Measurements from ENCODE around the gene KRT10. TPM values are rescaled to one million over a fixed set of nuclear protein-coding genes. Genes with fewer than 3 reads are reported as not detected.

Gene KRT10
- total and polyA plus RNA-seq, 4 experiments from 2014 or later: 37.6 to 181 (median 90.5) TPM

DNA sequence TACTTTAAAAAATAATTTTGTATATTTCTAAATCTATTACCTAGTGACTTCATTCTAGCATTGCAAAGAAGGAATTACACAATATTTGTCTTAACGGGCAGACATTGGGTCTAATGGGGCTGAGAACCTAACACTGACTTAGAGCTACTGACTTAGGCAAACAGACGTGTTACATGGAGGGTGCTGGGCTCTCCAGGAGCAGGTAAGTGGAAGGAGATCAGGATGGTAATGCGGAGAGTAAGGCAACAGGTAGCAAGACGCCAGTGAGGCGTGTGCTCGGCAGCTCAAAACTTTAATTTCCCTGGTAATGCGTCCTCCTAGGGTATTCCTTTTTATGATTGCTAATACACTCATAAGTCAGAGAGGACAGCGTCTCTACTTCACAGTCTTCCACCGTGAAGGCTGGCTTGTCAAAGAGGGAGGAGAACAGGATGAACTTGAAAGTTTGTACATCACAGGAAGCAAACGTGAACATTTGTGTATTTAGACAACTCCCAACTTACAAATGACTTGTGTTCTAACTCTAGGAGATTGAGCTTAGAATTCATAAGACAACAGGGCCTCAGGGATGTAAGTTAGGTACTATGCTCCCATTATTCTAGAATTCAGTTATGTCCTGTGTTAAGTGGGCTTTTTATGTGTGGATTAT lies 27.3 kb downstream of the KRT10 start:
- Histone ChIP-seq H3K27ac (ENCODE audit: low read depth, low read length) (no peak overlapping the region), H3K36me3 (ENCODE audit: insufficient read depth, low read length) (no peaks in the 10 kb centered on the region), H3K4me1 (ENCODE audit: insufficient read depth, low read length) (no peaks in the 10 kb centered on the region), H3K9me3 (ENCODE audit: control insufficient read depth in 1 of 2, low read length in 2 of 2) (no peaks in the 10 kb centered on the region), H3K27me3 (ENCODE audit: insufficient read depth, low read length) (peaks cover 8% of the 10 kb centered on the region), H3K4me3 (ENCODE audit: low read length in 2 of 2) (no peak overlapping the region)
- Mint-ChIP-seq H3K9me3 (no peaks in the 10 kb centered on the region), H3K4me1 (no peaks in the 10 kb centered on the region), H3K4me3 (no peak overlapping the region), H3K27me3 (peaks cover 25 to 34% of the 10 kb centered on the region in 2 donors), H3K36me3 (no peaks in the 10 kb centered on the region), H3K27ac (no peak overlapping the region)
- ChIA-PET POLR2A (ENCODE audit: partially characterized antibody) (no interaction called here), CTCF (ENCODE audit: partially characterized antibody) (interaction anchor here (1.1 to 1.6 kb wide), 2 partner anchors 11 to 854 kb away, joined by 3 to 5 read pairs; no protein-coding TSS in a partner anchor)
- no peak for DNase-seq
- intact Hi-C loops (cut with micrococcal nuclease): no loop called here

DNA sequence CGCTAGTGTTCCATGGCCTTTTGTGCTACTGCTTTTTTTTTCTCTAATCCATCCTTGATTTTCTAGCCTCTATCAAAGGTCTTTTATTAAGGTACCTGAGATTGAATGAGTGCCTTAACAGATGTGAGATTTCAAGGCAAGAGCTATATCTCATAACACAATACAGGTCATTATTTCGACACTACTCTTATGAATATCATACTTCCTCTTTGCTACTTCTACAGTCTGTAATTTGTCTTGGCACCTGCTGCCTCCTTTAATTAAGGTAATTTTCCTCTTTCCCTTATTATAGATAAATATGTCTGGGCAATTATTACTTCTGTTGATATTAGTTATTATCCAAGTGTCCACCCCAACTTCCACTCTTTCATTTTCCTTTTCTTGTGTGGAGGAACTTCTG lies 27.9 kb downstream of the KRT10 start:
- Mint-ChIP-seq H3K4me3 (no peak overlapping the region), H3K27ac (no peak overlapping the region), H3K36me3 (no peaks in the 10 kb centered on the region), H3K9me3 (no peaks in the 10 kb centered on the region), H3K4me1 (no peaks in the 10 kb centered on the region), H3K27me3 (peaks cover 26 to 34% of the 10 kb centered on the region in 2 donors)
- no peaks in the 10 kb centered on the region for H3K4me1 ChIP-seq (ENCODE audit: insufficient read depth, low read length)
- POLR2A ChIA-PET (ENCODE audit: partially characterized antibody): no interaction called here
- CTCF ChIA-PET (ENCODE audit: partially characterized antibody): interaction anchor here (1.6 kb wide), 1 partner anchor 854 kb away, joined by 5 read pairs; no protein-coding TSS in a partner anchor
- no peak overlapping the region for H3K27ac ChIP-seq (ENCODE audit: low read depth, low read length)
- H3K4me3 ChIP-seq (ENCODE audit: low read length in 2 of 2): no peak overlapping the region
- no peaks in the 10 kb centered on the region for H3K36me3 ChIP-seq (ENCODE audit: insufficient read depth, low read length)
- intact Hi-C loops (cut with micrococcal nuclease): no loop called here
- peaks cover 4% of the 10 kb centered on the region for H3K27me3 ChIP-seq (ENCODE audit: insufficient read depth, low read length)
- no peaks in the 10 kb centered on the region for H3K9me3 ChIP-seq (ENCODE audit: control insufficient read depth in 1 of 2, low read length in 2 of 2)
- DNase-seq: no peak

DNA sequence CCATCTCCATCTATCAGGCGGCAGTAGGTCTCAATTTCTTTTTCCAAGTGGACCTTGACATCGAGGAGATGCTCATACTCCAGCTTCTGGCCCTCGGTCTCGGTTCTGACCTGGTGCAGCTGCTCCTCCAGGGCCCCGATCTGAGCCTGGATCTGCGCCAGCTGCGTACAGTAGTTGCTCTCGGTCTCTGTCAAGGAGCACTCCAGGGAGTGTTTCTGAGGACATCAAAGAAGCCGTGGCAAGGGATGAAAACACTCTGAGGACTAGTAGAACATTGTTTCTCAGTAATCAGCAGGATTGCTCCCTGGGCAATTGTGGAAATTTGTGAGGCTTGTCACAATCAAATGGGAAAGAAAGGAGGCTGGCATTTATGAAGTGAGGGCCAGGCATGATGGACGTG lies 28.6 kb downstream of the KRT10 start:
- H3K36me3 Mint-ChIP-seq: no peaks in the 10 kb centered on the region
- intact Hi-C loops (cut with micrococcal nuclease): no loop called here
- no peak for DNase-seq
- Histone ChIP-seq H3K4me3 (ENCODE audit: low read length in 2 of 2) (no peak overlapping the region), H3K27me3 (ENCODE audit: insufficient read depth, low read length) (no peaks in the 10 kb centered on the region), H3K36me3 (ENCODE audit: insufficient read depth, low read length) (no peaks in the 10 kb centered on the region), H3K9me3 (ENCODE audit: control insufficient read depth in 1 of 2, low read length in 2 of 2) (no peaks in the 10 kb centered on the region), H3K27ac (ENCODE audit: low read depth, low read length) (no peak overlapping the region), H3K4me1 (ENCODE audit: insufficient read depth, low read length) (no peaks in the 10 kb centered on the region)
- H3K4me1 Mint-ChIP-seq: no peaks in the 10 kb centered on the region
- POLR2A ChIA-PET (ENCODE audit: partially characterized antibody): no interaction called here
- no peaks in the 10 kb centered on the region for H3K9me3 Mint-ChIP-seq
- peaks cover 26 to 31% of the 10 kb centered on the region in 2 donors for H3K27me3 Mint-ChIP-seq
- no peak overlapping the region for H3K27ac Mint-ChIP-seq
- CTCF ChIA-PET (ENCODE audit: partially characterized antibody): interaction anchor here (0.7 to 1.6 kb wide), 2 partner anchors 855 to 869 kb away, joined by 3 to 5 read pairs; no protein-coding TSS in a partner anchor
- H3K4me3 Mint-ChIP-seq: no peak overlapping the region

DNA sequence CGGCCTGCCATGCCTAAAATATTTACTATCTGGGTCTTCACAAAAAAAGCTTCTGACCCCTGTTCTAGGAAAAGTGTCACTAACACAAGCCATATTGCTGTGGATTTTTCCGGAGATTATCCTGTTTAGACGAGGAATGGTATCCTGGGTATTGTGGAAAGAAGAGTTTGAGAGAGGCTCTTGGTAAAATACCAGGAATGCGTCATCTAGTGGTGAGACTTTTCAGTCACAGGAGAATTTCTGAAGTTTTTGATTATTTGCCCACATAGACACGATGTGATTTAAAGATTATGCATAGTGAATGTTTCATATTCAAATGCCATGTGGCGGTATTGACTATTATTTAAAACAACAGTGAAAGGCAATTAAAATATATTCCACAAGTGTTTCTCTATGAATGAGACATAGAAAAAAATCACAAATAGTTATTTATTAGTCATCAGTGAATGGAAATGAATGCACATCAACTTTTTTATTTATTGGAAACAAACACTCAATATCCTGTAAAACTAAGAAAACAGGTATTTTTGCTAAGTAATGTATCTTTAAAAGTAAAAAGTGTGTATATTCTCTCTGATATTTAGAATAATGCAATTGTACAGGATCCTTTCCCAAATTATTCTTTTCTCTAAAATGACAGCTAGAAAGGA lies 30.5 kb downstream of the KRT10 start:
- no peaks in the 10 kb centered on the region for H3K4me1 Mint-ChIP-seq
- no peaks in the 10 kb centered on the region for H3K36me3 Mint-ChIP-seq
- Histone ChIP-seq H3K9me3 (ENCODE audit: control insufficient read depth in 1 of 2, low read length in 2 of 2) (no peaks in the 10 kb centered on the region), H3K4me3 (ENCODE audit: low read length in 2 of 2) (no peak overlapping the region), H3K36me3 (ENCODE audit: insufficient read depth, low read length) (no peaks in the 10 kb centered on the region), H3K27me3 (ENCODE audit: insufficient read depth, low read length) (no peaks in the 10 kb centered on the region), H3K27ac (ENCODE audit: low read depth, low read length) (no peak overlapping the region), H3K4me1 (ENCODE audit: insufficient read depth, low read length) (no peaks in the 10 kb centered on the region)
- ChIA-PET POLR2A (ENCODE audit: partially characterized antibody) (no interaction called here), CTCF (ENCODE audit: partially characterized antibody) (interaction anchor here (0.8 to 2.2 kb wide), 4 partner anchors 11 to 172 kb away, joined by 3 to 8 read pairs (median 4); no protein-coding TSS in a partner anchor)
- intact Hi-C loops (cut with micrococcal nuclease): loop anchor here (1.0 kb wide), 1 partner anchor 172 kb away; no protein-coding TSS in a partner anchor
- DNase-seq: no peak
- no peak overlapping the region for H3K27ac Mint-ChIP-seq
- H3K27me3 Mint-ChIP-seq: peaks cover 25 to 26% of the 10 kb centered on the region in 2 donors
- H3K9me3 Mint-ChIP-seq: no peaks in the 10 kb centered on the region
- no peak overlapping the region for H3K4me3 Mint-ChIP-seq

DNA sequence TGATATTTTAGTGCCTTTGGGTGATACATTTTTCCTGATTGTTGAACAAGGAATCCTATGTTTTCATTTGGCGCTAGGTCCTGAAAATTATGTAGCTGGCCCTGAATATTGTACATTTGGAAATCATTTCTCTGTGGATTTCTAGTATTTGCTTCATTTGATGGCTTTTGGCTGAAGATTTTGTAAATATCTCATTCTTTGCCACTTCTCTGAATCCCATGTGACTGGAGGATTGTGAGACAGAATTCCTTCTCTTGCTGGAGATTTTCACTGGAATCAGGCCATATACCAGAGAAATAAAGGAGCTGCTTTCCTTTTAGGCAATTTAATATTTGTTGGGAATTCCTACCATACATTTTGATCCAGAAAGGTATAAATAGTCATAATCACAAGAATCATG lies 31.3 kb downstream of the KRT10 start:
- Mint-ChIP-seq H3K9me3 (no peaks in the 10 kb centered on the region), H3K27ac (no peak overlapping the region), H3K27me3 (peaks cover 19 to 23% of the 10 kb centered on the region in 2 donors), H3K36me3 (no peaks in the 10 kb centered on the region), H3K4me3 (no peak overlapping the region), H3K4me1 (no peaks in the 10 kb centered on the region)
- CTCF ChIA-PET (ENCODE audit: partially characterized antibody): interaction anchor here (1.0 to 2.2 kb wide), 2 partner anchors 170 to 172 kb away, joined by 4 to 8 read pairs; no protein-coding TSS in a partner anchor
- intact Hi-C loops (cut with micrococcal nuclease): no loop called here
- no peak for DNase-seq
- Histone ChIP-seq H3K36me3 (ENCODE audit: insufficient read depth, low read length) (no peaks in the 10 kb centered on the region), H3K4me1 (ENCODE audit: insufficient read depth, low read length) (no peaks in the 10 kb centered on the region), H3K4me3 (ENCODE audit: low read length in 2 of 2) (no peak overlapping the region), H3K9me3 (ENCODE audit: control insufficient read depth in 1 of 2, low read length in 2 of 2) (no peaks in the 10 kb centered on the region), H3K27ac (ENCODE audit: low read depth, low read length) (no peak overlapping the region), H3K27me3 (ENCODE audit: insufficient read depth, low read length) (no peaks in the 10 kb centered on the region)
- POLR2A ChIA-PET (ENCODE audit: partially characterized antibody): no interaction called here

DNA sequence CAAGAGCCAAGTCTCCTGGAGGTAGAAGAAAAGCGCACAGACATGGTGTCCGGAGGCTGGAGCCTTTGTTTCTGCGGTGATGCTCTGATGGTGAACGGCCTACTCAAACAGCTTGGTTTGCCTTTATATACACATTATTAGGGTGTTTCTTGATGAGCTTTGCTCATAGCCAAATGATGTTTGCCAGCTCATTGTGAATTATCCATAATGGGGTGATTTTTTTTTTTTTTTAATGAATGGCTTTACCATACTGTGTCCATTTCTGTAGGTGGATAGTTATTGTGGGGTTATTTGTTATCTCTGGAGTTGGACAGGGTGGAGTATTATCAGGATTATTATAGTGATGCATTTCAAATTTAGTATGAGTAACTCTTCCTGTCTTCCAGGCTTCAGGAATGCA lies 40.0 kb downstream of the KRT10 start, which contains the start of gene KRT27:
Gene KRT27, minus strand, starts transcription at position 101 of the 400 bp plus-strand sequence. Its CDS starts 57 bp downstream, at position 44.
- H3K36me3 ChIP-seq (ENCODE audit: insufficient read depth, low read length): no peaks in the 10 kb centered on the region
- H3K27me3 ChIP-seq (ENCODE audit: insufficient read depth, low read length): peaks cover 14% of the 10 kb centered on the region
- no peak for DNase-seq
- Mint-ChIP-seq H3K4me1 (peaks cover 0 to 7% (median under 1%) of the 10 kb centered on the region in 4 donors), H3K9me3 (no peaks in the 10 kb centered on the region), H3K4me3 (no peak within 1 kb of the TSS), H3K27me3 (peaks cover 29 to 46% of the 10 kb centered on the region in 2 donors), H3K27ac (no peak within 1 kb of the TSS), H3K36me3 (no peaks in the 10 kb centered on the region)
- no peaks in the 10 kb centered on the region for H3K9me3 ChIP-seq (ENCODE audit: control insufficient read depth in 1 of 2, low read length in 2 of 2)
- H3K4me1 ChIP-seq (ENCODE audit: insufficient read depth, low read length): no peaks in the 10 kb centered on the region
- ChIA-PET CTCF (ENCODE audit: partially characterized antibody) (no interaction called here), POLR2A (ENCODE audit: partially characterized antibody) (no interaction called here)
- intact Hi-C loops (cut with micrococcal nuclease): no loop called here
- H3K4me3 ChIP-seq (ENCODE audit: low read length in 2 of 2): no peak within 1 kb of the TSS
- H3K27ac ChIP-seq (ENCODE audit: low read depth, low read length): no peak within 1 kb of the TSS

DNA sequence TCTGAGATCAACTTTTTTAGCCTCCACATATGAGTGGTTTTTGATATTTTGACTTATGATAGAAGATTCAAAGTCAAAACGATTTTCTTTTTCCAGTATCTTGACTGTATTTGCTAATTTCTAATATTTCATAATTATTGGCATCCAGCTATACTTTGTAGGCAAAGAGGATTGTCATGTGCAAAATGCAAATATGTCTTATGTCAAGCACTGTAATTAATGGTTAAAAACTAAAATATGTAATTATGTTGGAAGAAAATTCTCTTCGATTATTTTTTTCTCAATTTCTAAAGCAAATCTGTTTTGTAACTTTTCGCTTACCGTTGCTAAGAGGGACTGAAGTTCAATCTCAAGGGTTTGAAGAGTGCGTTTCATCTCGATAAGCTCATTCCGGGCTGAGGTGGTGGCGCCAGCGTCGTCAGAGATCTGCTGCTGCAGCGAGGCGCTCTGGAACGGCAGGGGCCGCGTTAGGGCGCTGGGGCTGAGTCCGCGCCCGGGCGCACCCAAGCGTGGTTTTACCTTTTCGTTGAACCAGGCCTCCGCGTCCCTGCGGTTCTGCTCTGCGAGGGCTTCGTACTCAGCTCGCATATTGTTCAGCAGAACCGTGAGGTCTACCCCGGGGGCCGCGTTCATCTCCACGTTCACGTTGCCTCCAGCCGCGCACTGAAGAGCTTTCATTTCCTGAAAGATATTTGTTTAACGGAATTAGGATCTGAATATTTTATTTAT lies 43.1 kb downstream of the KRT10 start:
- H3K27me3 Mint-ChIP-seq: peaks cover 48 to 64% of the 10 kb centered on the region in 2 donors
- H3K9me3 Mint-ChIP-seq: no peaks in the 10 kb centered on the region
- H3K27ac ChIP-seq (ENCODE audit: low read depth, low read length): no peak overlapping the region
- peak overlapping the region in 1 of 2 donors; percentile 11 for H3K4me3 ChIP-seq (ENCODE audit: low read length in 2 of 2)
- intact Hi-C loops (cut with micrococcal nuclease): no loop called here
- no peak overlapping the region for H3K27ac Mint-ChIP-seq
- H3K9me3 ChIP-seq (ENCODE audit: control insufficient read depth in 1 of 2, low read length in 2 of 2): no peaks in the 10 kb centered on the region
- H3K36me3 ChIP-seq (ENCODE audit: insufficient read depth, low read length): no peaks in the 10 kb centered on the region
- peaks cover 0 to 7% (median under 1%) of the 10 kb centered on the region in 4 donors for H3K4me1 Mint-ChIP-seq
- ChIA-PET POLR2A (ENCODE audit: partially characterized antibody) (interaction anchor here (1.5 kb wide), 1 partner anchor 38 kb away, joined by 3 read pairs; no protein-coding TSS in a partner anchor), CTCF (ENCODE audit: partially characterized antibody) (no interaction called here)
- H3K4me1 ChIP-seq (ENCODE audit: insufficient read depth, low read length): no peaks in the 10 kb centered on the region
- peak overlapping the region in 7 of 8 donors; percentile 27 to 66 (median 44) for H3K4me3 Mint-ChIP-seq
- H3K27me3 ChIP-seq (ENCODE audit: insufficient read depth, low read length): peaks cover 30% of the 10 kb centered on the region
- peak in 1 of 5 donors; percentile 7 for DNase-seq
- H3K36me3 Mint-ChIP-seq: no peaks in the 10 kb centered on the region
